WTC11 (cell line): ENCODE results near the gene MYLK. TPM values are rescaled to one million over a fixed set of nuclear protein-coding genes. Genes with fewer than 3 reads are reported as not detected.

Experiments used
- ATAC-seq: fragments of 200-7000 bp; cut with Tn5 transposase; 2 replicates; pipeline ENCODE4 v1.10.0; 2021; ENCODE audit warnings: mild to moderate bottlenecking, moderate library complexity
- CTCF ChIA-PET: fragments of 300-600 bp; sonication (Branson Sonifier 250); formaldehyde crosslinking; loops from one replicate; lab custom pipeline; 2021; ENCODE audit warnings: antibody characterized with exemption; lab: Charles Lee
- POLR2A ChIA-PET: fragments of 350-600 bp; sonication (Branson Sonifier 250); formaldehyde crosslinking; loops from one replicate; lab custom pipeline; 2021; ENCODE audit warnings: antibody characterized with exemption; lab: Charles Lee
- DNase-seq: peaks from one replicate; pipeline ENCODE4 v3.0.0; 2021; ENCODE audit warnings: low spot score
- H3K27ac Mint-ChIP-seq: 2 replicates; pipeline ENCODE4 v1.8.0; 2021; ENCODE audit warnings: mixed read lengths
- H3K27me3 Mint-ChIP-seq: 2 replicates; pipeline ENCODE4 v1.8.0; 2021; ENCODE audit warnings: low read depth, mild to moderate bottlenecking, moderate library complexity, mixed read lengths
- H3K36me3 Mint-ChIP-seq: 2 replicates; pipeline ENCODE4 v1.8.0; 2021; ENCODE audit warnings: mixed read lengths
- H3K4me1 Mint-ChIP-seq: 2 replicates; pipeline ENCODE4 v1.8.0; 2022; ENCODE audit warnings: mixed read lengths
- H3K4me3 Mint-ChIP-seq: 2 replicates; pipeline ENCODE4 v1.8.0; 2021; ENCODE audit warnings: mild to moderate bottlenecking, moderate library complexity, mixed read lengths
- H3K9me3 Mint-ChIP-seq: 2 replicates; pipeline ENCODE4 v1.8.0; 2021; ENCODE audit warnings: mixed read lengths
- ATF1 ChIP-seq: sonication (generic); formaldehyde crosslinking; IDR thresholded peaks from 2 replicates; pipeline ENCODE4 v1.8.1; 2023; ENCODE audit warnings: mild to moderate bottlenecking, moderate library complexity, missing genetic modification reagents
- FOXK1 ChIP-seq: sonication (generic); formaldehyde crosslinking; IDR thresholded peaks from 2 replicates; pipeline ENCODE4 v1.8.0; 2022; ENCODE audit warnings: mild to moderate bottlenecking, moderate library complexity, missing genetic modification reagents
- NR2C2 ChIP-seq: sonication (generic); formaldehyde crosslinking; IDR thresholded peaks from 2 replicates; pipeline ENCODE4 v1.8.0; 2022; ENCODE audit warnings: mild to moderate bottlenecking, missing genetic modification reagents
- NR3C1 ChIP-seq: sonication (generic); formaldehyde crosslinking; conservative IDR thresholded peaks from 2 replicates; pipeline ENCODE4 v1.8.1; 2023; ENCODE audit warnings: low read depth, mild to moderate bottlenecking, missing genetic modification reagents
- OVOL2 ChIP-seq: fragments of 250-450 bp; sonication (Bioruptor Pico); IDR thresholded peaks from 2 replicates; pipeline ENCODE4 v1.9.0; 2021; ENCODE audit warnings: mild to moderate bottlenecking, borderline replicate concordance
- RORB ChIP-seq: fragments of 250-450 bp; sonication (Bioruptor Pico); IDR thresholded peaks from 2 replicates; pipeline ENCODE4 v1.9.0; 2021; ENCODE audit warnings: mild to moderate bottlenecking
- SMAD4 ChIP-seq: sonication (generic); formaldehyde crosslinking; IDR thresholded peaks from 2 replicates; pipeline ENCODE4 v1.8.0; 2022; ENCODE audit warnings: mild to moderate bottlenecking, missing genetic modification reagents
- TEAD4 ChIP-seq: sonication (generic); formaldehyde crosslinking; IDR thresholded peaks from 2 replicates; pipeline ENCODE4 v1.8.0; 2022; ENCODE audit warnings: mild to moderate bottlenecking, missing genetic modification reagents
- ZNF121 ChIP-seq: sonication (generic); formaldehyde crosslinking; IDR thresholded peaks from 2 replicates; pipeline ENCODE4 v1.8.0; 2023; ENCODE audit warnings: missing genetic modification reagents
- ZNF232 ChIP-seq: sonication (generic); formaldehyde crosslinking; IDR thresholded peaks from 2 replicates; pipeline ENCODE4 v1.8.0; 2022; ENCODE audit warnings: mild to moderate bottlenecking, missing genetic modification reagents
- ZNF416 ChIP-seq: fragments of 250-450 bp; sonication (Bioruptor Pico); IDR thresholded peaks from 2 replicates; pipeline ENCODE4 v1.9.0; 2021; ENCODE audit warnings: mild to moderate bottlenecking, inconsistent platforms
- total RNA-seq: library from RNA; stranded (reverse); gene quantifications from 3 replicates; pipeline ENCODE4 v1.2.3, GENCODE V29; 2021
- TF ChIP-seq, protein P1 (sequence below): sonication (generic); formaldehyde crosslinking; IDR thresholded peaks from 2 replicates; pipeline ENCODE4 v1.8.0; 2022; ENCODE audit warnings: missing genetic modification reagents
- TF ChIP-seq, protein P2 (sequence below): sonication (generic); formaldehyde crosslinking; IDR thresholded peaks from 2 replicates; pipeline ENCODE4 v1.8.0; 2022; ENCODE audit warnings: mild to moderate bottlenecking, missing genetic modification reagents
- TF ChIP-seq, protein P3 (sequence below): sonication (generic); formaldehyde crosslinking; IDR thresholded peaks from 2 replicates; pipeline ENCODE4 v1.8.0; 2023; ENCODE audit warnings: missing genetic modification reagents, mild to moderate bottlenecking, borderline replicate concordance
- TF ChIP-seq, protein P4 (sequence below): sonication (generic); formaldehyde crosslinking; IDR thresholded peaks from 2 replicates; pipeline ENCODE4 v1.8.1; 2023; ENCODE audit warnings: mild to moderate bottlenecking, missing genetic modification reagents, borderline replicate concordance

Gene MYLK
- total RNA-seq, 1 experiment from 2014 or later, result 10.4 TPM

DNA sequence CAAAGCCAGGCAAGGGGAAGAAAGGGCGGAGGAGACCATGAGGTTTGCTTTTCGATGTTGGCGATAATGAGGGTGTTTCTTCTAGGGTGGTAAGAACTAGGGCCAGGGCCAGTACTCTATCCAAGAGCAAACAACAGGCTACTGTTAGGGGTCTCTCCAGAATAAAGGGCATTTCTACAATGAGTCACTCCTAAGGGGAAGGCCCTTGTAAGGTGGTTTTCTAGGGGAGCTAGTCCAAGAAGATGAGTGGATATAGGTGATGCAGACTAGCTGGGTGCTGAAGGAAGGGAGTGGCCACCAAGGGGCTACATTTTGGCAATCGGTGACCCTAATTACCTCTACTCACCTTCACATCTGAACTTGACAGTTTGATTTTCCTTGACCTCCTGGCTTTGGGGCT lies 150.8 kb downstream of the MYLK start:
- Mint-ChIP-seq H3K27me3 (no peaks in the 10 kb centered on the region), H3K9me3 (no peaks in the 10 kb centered on the region), H3K36me3 (no peaks in the 10 kb centered on the region), H3K4me3 (no peak overlapping the region), H3K27ac (no peak overlapping the region), H3K4me1 (no peaks in the 10 kb centered on the region)
- ChIA-PET POLR2A (no interaction called here), CTCF (interaction anchor here (1.1 to 3.4 kb wide), 2 partner anchors 10 to 91 kb away, joined by 4 to 16 read pairs; no protein-coding TSS in a partner anchor)
- ATAC-seq, result no peak
- TF ChIP-seq SMAD4 (CRISPR knock-in tag) (no peak), OVOL2 (no peak), TEAD4 (CRISPR knock-in tag) (no peak), RORB (CRISPR knock-in tag) (no peak), NR2C2 (CRISPR knock-in tag) (no peak), NR3C1 (no peak), FOXK1 (CRISPR knock-in tag) (no peak), ZNF416 (CRISPR knock-in tag) (no peak), ZNF121 (CRISPR knock-in tag) (no peak), ZNF232 (no peak), ATF1 (CRISPR knock-in tag) (no peak)
- TF ChIP-seq, protein P1, sequence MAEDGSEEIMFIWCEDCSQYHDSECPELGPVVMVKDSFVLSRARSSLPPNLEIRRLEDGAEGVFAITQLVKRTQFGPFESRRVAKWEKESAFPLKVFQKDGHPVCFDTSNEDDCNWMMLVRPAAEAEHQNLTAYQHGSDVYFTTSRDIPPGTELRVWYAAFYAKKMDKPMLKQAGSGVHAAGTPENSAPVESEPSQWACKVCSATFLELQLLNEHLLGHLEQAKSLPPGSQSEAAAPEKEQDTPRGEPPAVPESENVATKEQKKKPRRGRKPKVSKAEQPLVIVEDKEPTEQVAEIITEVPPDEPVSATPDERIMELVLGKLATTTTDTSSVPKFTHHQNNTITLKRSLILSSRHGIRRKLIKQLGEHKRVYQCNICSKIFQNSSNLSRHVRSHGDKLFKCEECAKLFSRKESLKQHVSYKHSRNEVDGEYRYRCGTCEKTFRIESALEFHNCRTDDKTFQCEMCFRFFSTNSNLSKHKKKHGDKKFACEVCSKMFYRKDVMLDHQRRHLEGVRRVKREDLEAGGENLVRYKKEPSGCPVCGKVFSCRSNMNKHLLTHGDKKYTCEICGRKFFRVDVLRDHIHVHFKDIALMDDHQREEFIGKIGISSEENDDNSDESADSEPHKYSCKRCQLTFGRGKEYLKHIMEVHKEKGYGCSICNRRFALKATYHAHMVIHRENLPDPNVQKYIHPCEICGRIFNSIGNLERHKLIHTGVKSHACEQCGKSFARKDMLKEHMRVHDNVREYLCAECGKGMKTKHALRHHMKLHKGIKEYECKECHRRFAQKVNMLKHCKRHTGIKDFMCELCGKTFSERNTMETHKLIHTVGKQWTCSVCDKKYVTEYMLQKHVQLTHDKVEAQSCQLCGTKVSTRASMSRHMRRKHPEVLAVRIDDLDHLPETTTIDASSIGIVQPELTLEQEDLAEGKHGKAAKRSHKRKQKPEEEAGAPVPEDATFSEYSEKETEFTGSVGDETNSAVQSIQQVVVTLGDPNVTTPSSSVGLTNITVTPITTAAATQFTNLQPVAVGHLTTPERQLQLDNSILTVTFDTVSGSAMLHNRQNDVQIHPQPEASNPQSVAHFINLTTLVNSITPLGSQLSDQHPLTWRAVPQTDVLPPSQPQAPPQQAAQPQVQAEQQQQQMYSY (CRISPR knock-in tag), result no peak
- TF ChIP-seq, protein P2, sequence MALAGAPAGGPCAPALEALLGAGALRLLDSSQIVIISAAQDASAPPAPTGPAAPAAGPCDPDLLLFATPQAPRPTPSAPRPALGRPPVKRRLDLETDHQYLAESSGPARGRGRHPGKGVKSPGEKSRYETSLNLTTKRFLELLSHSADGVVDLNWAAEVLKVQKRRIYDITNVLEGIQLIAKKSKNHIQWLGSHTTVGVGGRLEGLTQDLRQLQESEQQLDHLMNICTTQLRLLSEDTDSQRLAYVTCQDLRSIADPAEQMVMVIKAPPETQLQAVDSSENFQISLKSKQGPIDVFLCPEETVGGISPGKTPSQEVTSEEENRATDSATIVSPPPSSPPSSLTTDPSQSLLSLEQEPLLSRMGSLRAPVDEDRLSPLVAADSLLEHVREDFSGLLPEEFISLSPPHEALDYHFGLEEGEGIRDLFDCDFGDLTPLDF (CRISPR knock-in tag), result no peak
- TF ChIP-seq, protein P3, sequence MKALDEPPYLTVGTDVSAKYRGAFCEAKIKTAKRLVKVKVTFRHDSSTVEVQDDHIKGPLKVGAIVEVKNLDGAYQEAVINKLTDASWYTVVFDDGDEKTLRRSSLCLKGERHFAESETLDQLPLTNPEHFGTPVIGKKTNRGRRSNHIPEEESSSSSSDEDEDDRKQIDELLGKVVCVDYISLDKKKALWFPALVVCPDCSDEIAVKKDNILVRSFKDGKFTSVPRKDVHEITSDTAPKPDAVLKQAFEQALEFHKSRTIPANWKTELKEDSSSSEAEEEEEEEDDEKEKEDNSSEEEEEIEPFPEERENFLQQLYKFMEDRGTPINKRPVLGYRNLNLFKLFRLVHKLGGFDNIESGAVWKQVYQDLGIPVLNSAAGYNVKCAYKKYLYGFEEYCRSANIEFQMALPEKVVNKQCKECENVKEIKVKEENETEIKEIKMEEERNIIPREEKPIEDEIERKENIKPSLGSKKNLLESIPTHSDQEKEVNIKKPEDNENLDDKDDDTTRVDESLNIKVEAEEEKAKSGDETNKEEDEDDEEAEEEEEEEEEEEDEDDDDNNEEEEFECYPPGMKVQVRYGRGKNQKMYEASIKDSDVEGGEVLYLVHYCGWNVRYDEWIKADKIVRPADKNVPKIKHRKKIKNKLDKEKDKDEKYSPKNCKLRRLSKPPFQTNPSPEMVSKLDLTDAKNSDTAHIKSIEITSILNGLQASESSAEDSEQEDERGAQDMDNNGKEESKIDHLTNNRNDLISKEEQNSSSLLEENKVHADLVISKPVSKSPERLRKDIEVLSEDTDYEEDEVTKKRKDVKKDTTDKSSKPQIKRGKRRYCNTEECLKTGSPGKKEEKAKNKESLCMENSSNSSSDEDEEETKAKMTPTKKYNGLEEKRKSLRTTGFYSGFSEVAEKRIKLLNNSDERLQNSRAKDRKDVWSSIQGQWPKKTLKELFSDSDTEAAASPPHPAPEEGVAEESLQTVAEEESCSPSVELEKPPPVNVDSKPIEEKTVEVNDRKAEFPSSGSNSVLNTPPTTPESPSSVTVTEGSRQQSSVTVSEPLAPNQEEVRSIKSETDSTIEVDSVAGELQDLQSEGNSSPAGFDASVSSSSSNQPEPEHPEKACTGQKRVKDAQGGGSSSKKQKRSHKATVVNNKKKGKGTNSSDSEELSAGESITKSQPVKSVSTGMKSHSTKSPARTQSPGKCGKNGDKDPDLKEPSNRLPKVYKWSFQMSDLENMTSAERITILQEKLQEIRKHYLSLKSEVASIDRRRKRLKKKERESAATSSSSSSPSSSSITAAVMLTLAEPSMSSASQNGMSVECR (CRISPR knock-in tag), result no peak
- TF ChIP-seq, protein P4, sequence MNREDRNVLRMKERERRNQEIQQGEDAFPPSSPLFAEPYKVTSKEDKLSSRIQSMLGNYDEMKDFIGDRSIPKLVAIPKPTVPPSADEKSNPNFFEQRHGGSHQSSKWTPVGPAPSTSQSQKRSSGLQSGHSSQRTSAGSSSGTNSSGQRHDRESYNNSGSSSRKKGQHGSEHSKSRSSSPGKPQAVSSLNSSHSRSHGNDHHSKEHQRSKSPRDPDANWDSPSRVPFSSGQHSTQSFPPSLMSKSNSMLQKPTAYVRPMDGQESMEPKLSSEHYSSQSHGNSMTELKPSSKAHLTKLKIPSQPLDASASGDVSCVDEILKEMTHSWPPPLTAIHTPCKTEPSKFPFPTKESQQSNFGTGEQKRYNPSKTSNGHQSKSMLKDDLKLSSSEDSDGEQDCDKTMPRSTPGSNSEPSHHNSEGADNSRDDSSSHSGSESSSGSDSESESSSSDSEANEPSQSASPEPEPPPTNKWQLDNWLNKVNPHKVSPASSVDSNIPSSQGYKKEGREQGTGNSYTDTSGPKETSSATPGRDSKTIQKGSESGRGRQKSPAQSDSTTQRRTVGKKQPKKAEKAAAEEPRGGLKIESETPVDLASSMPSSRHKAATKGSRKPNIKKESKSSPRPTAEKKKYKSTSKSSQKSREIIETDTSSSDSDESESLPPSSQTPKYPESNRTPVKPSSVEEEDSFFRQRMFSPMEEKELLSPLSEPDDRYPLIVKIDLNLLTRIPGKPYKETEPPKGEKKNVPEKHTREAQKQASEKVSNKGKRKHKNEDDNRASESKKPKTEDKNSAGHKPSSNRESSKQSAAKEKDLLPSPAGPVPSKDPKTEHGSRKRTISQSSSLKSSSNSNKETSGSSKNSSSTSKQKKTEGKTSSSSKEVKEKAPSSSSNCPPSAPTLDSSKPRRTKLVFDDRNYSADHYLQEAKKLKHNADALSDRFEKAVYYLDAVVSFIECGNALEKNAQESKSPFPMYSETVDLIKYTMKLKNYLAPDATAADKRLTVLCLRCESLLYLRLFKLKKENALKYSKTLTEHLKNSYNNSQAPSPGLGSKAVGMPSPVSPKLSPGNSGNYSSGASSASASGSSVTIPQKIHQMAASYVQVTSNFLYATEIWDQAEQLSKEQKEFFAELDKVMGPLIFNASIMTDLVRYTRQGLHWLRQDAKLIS (CRISPR knock-in tag), result no peak
- DNase-seq, result no peak
